ENCODE results near the gene SLC35F4. TPM values are rescaled to one million over a fixed set of nuclear protein-coding genes. Genes with fewer than 3 reads are reported as not detected.

SLC35F4 gene
- not detected in 5 replicates for total RNA-seq (2022; extraction: Qiagen RNA extraction)

DNA sequence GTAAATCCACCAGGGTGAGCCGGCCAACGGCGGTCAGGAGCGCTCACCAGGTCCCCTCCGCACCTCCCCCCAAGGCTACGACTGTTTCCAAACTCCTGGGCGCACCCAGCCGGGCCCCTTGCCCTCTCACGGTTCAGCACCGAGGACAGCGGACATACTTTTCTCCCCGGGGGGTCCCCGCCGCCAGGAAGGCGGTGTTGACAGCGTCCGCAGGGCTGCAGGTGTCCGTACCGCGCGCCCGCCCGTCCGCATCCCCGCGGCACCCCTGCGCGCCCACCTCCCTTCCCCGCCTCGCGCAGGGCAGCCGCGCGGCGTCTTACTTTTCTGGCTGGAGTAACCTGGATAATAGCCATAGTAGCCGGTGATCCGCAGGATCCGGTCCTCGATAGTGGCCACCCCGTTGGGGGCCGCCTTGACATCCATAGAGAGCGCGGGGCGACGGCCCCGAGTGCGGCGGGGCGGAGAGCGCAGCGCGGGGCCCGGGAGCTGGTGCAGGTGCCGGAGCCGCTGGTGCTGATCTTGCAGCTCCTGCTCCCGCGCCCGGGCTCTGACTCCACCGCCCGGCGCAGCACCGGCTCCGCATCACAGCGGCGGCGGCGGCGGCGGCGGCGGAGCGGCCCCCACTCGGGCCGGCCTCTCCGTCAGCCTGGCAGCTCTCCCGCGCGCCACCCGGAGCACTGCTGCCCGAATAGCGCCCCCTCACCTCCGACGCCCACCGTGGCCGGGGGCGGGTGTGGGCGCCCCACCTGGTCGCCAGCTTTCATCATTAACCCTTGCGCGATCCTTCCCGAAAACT is at the start of gene SLC35F4:
Gene SLC35F4, minus strand, starts transcription at position 690 of the 796 bp plus-strand sequence.

